Kidney (tissue), 14 donors: ENCODE measurements around the gene PIGX. TPM values are rescaled to one million over a fixed set of nuclear protein-coding genes. Genes with fewer than 3 reads are reported as not detected.

Source experiments
- DNase-seq, 5 donors: peaks; one replicate each; pipeline ENCODE4 v3.0.0-alpha.2; 2013 to 2020
- FAIRE-seq: peaks from 2 replicates; lab custom pipeline; 2012; peaks lifted over from hg19 to GRCh38; lab: Jason Lieb, UNC
- H3K27ac ChIP-seq, 2 donors: one replicate each; pipeline ENCODE4 v1.7.0; 2013; ENCODE audit warnings: low read depth in 2 of 2, low read length in 2 of 2, inconsistent platforms in 1 of 2
- H3K27me3 ChIP-seq: one replicate; pipeline ENCODE4 v1.7.1; 2013; ENCODE audit warnings: low read length, inconsistent platforms; ENCODE audit not compliant: control insufficient read depth, insufficient read depth
- H3K36me3 ChIP-seq, 3 donors: one replicate each; pipeline versions ENCODE4 v1.7.0 to v1.7.1; 2013; ENCODE audit warnings: low read length in 3 of 3, control low read depth in 1 of 3, inconsistent platforms in 1 of 3; ENCODE audit not compliant: insufficient read depth in 3 of 3, control insufficient read depth in 2 of 3
- H3K4me1 ChIP-seq, 3 donors: one replicate each; pipeline versions ENCODE4 v1.7.0 to v1.7.1; 2013; ENCODE audit warnings: low read length in 3 of 3, inconsistent platforms in 1 of 3, low read depth in 1 of 3; ENCODE audit not compliant: control insufficient read depth in 2 of 3, insufficient read depth in 2 of 3
- H3K4me3 ChIP-seq, 3 donors: one replicate each; pipeline versions ENCODE4 v1.7.0 to v1.8.1; 2013; ENCODE audit warnings: low read length in 3 of 3, control low read depth in 1 of 3, inconsistent platforms in 1 of 3
- H3K9ac ChIP-seq, 3 donors: one replicate each; pipeline versions ENCODE4 v1.7.0 to v1.7.1; 2013; ENCODE audit warnings: low read length in 3 of 3, control low read depth in 1 of 3, inconsistent platforms in 1 of 3
- H3K9me3 ChIP-seq, 3 donors: one replicate each; pipeline versions ENCODE4 v1.7.0 to v1.7.1; 2013; ENCODE audit warnings: low read length in 3 of 3, control low read depth in 1 of 3, inconsistent platforms in 1 of 3; ENCODE audit not compliant: control insufficient read depth in 2 of 3, insufficient read depth in 1 of 3
- CTCF ChIP-seq: IDR thresholded peaks from 3 replicates; pipeline ENCODE4 v1.5.1; 2012; ENCODE audit warnings: mild to moderate bottlenecking, moderate library complexity, borderline replicate concordance; ENCODE audit not compliant: insufficient read depth; ENCODE audit errors: extremely low read depth
- intact Hi-C: fragments of 100-400 bp; cut with DNase I; formaldehyde crosslinking; loops from one replicate; pipeline ENCODE4 v1.11.1; 2022
- polyA plus RNA-seq: library from polyadenylated mRNA; stranded (reverse); fragments of 350-450 nt; fragmentation: Illumina TruSeq; extraction: RNeasy Lipid Tissue Mini Kit (QIAGEN cat#74804); gene quantifications from one replicate; pipeline ENCODE4 v1.2.3, GENCODE V29; 2014; ENCODE audit warnings: low read depth, low replicate concordance; ENCODE audit not compliant: insufficient read depth
- total RNA-seq: library from RNA; stranded (reverse); fragmentation: NEBNext Ultra II Directional; extraction: Animal tissue kit (Norgen Biotek cat#: 25700); gene quantifications from one replicate; pipeline ENCODE4 v1.2.1, GENCODE V29; 2021
- donor health status: control.
- donor health status: control.
- donor health status: control.
- donor health status: control.
- donor health status: control.
- donor health status: DM: yes; HTN: yes; CAD: no.
- donor health status: Normal renal cell carcinoma (clear cell type).

Gene PIGX
- total and polyA plus RNA-seq, 2 donors from 2014 or later: 15.7 to 19.6 TPM

GRCh38 chr3:196774191-196774820 is 62.1 kb downstream of the PIGX start:
- no peak overlapping the region for H3K4me3 ChIP-seq
- no peak overlapping the region for H3K27ac ChIP-seq
- H3K9me3 ChIP-seq: no peaks in the 10 kb centered on the region
- H3K36me3 ChIP-seq: no peaks in the 10 kb centered on the region
- intact Hi-C loops: no loop called here
- no peaks in the 10 kb centered on the region for H3K27me3 ChIP-seq
- no peak for DNase-seq
- H3K9ac ChIP-seq: no peak overlapping the region
- TF ChIP-seq CTCF: no peak
- FAIRE-seq: no peak
- H3K4me1 ChIP-seq: peaks cover 0 to 6% (median 0%) of the 10 kb centered on the region in 3 donors

- no peaks in the 10 kb centered on the region for H3K27me3 ChIP-seq
- H3K36me3 ChIP-seq: no peaks in the 10 kb centered on the region
- intact Hi-C loops: no loop called here
- no peak for TF ChIP-seq CTCF
- peaks cover 0 to 6% (median 0%) of the 10 kb centered on the region in 3 donors for H3K4me1 ChIP-seq
- H3K27ac ChIP-seq: no peak overlapping the region
- H3K9ac ChIP-seq: no peak overlapping the region
- no peak overlapping the region for H3K4me3 ChIP-seq
- FAIRE-seq: no peak
- no peak for DNase-seq
- H3K9me3 ChIP-seq: no peaks in the 10 kb centered on the region
Measured at GRCh38 chr3:196774848-196775422, 62.8 kb downstream of the PIGX start.

- Histone ChIP-seq H3K27ac (no peak overlapping the region), H3K27me3 (no peaks in the 10 kb centered on the region), H3K9me3 (no peaks in the 10 kb centered on the region), H3K9ac (no peak overlapping the region), H3K4me1 (peaks cover 0 to 6% (median 0%) of the 10 kb centered on the region in 3 donors), H3K4me3 (no peak overlapping the region), H3K36me3 (no peaks in the 10 kb centered on the region)
- FAIRE-seq (no peak), DNase-seq (no peak)
- no peak for TF ChIP-seq CTCF
- intact Hi-C loops: no loop called here
Measured at GRCh38 chr3:196775938-196776337, 63.8 kb downstream of the PIGX start.
